ENCODE measurements around the gene MPPED2. TPM values are rescaled to one million over a fixed set of nuclear protein-coding genes. Genes with fewer than 3 reads are reported as not detected.

MPPED2 gene
- total and polyA plus RNA-seq, 4 donors = 0.11 to 5.6 (median 1.1) TPM

DNA sequence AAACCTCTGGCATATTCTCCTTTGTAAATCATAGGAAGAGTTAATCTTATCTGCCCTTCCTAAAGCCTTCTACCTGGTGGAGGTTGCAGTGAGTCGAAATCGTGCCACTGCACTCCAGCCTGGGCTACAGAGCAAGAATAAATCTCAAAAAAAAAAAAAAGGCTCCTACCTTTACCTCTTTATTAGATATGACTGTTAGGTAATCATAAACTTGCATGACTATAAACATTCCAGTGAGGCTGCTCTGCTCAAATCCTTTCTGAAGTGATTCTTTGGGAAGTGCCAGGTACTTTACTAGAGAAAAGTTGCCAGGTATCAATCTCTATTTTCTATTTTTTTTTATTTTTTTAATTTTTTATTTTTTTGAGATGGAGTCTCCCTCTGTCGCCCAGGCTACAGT lies 59.6 kb downstream of the MPPED2 start:
- TF ChIP-seq, protein P1, sequence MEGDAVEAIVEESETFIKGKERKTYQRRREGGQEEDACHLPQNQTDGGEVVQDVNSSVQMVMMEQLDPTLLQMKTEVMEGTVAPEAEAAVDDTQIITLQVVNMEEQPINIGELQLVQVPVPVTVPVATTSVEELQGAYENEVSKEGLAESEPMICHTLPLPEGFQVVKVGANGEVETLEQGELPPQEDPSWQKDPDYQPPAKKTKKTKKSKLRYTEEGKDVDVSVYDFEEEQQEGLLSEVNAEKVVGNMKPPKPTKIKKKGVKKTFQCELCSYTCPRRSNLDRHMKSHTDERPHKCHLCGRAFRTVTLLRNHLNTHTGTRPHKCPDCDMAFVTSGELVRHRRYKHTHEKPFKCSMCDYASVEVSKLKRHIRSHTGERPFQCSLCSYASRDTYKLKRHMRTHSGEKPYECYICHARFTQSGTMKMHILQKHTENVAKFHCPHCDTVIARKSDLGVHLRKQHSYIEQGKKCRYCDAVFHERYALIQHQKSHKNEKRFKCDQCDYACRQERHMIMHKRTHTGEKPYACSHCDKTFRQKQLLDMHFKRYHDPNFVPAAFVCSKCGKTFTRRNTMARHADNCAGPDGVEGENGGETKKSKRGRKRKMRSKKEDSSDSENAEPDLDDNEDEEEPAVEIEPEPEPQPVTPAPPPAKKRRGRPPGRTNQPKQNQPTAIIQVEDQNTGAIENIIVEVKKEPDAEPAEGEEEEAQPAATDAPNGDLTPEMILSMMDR (IDR thresholded peaks at IDR 0.05; ENCODE audit: control extremely low read depth, extremely low read depth) = no peak
- 75 to 85% methylated on average over 3 of the region's 3 CpGs for WGBS, 2 donors
- H3K9ac ChIP-seq (ENCODE audit: insufficient read depth in 1 of 2, low read length in 2 of 2) = no peak overlapping the region
- no peaks in the 10 kb centered on the region for H3K27me3 ChIP-seq (ENCODE audit: control insufficient read depth in 3 of 3, insufficient read depth in 3 of 3, low read length in 2 of 3)
- H3K36me3 ChIP-seq (ENCODE audit: control insufficient read depth in 4 of 4, insufficient read depth in 4 of 4, low read length in 4 of 4) = no peaks in the 10 kb centered on the region
- DNase-seq (no peak), ATAC-seq (ENCODE audit: insufficient read depth, low FRiP score) (no peak)
- no peak overlapping the region for H3K27ac ChIP-seq (ENCODE audit: low read depth in 1 of 2, low read length in 1 of 2)
- H3K4me3 ChIP-seq = no peak overlapping the region
- no peaks in the 10 kb centered on the region for H3K9me3 ChIP-seq (ENCODE audit: control insufficient read depth in 4 of 4, insufficient read depth in 3 of 4, low read length in 3 of 4)
- H3K4me1 ChIP-seq (ENCODE audit: control insufficient read depth in 5 of 5, insufficient read depth in 5 of 5, low read length in 5 of 5) = no peaks in the 10 kb centered on the region

DNA sequence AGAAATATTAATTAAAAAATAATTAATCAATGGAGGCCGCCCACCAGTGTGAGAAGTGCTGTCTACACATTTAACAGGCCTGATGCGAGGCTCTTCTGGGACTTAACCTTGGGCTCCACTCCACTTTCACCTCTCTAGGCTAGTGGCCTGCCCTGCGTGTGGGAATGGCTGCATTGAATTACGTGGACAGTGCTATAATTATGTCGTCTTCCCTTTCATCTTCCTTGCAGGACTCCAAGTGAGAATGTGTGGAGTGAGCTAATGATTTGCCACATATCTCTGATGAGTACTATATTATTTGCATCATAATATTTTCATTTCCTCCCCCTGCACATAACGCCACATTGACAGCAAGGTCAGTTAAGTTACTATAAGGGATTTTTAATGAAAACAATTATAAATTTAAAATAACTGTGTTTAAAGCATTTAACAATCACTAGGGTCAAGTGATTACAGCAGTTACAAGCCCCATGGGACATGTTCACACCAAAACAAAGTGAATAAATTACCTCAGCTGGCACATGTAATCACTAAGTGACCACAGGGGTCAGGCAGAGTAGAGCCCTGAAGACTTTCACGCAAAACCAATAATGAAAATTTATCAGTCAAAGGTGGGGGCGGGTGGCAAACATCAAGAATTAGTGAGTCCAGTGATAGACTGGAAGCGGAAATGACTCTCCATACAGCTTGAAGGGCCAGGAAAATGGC lies 63.5 kb downstream of the MPPED2 start:
- H3K9me3 ChIP-seq (ENCODE audit: control insufficient read depth in 4 of 4, insufficient read depth in 3 of 4, low read length in 3 of 4) = no peaks in the 10 kb centered on the region
- no peak for ATAC-seq (ENCODE audit: insufficient read depth, low FRiP score)
- no peaks in the 10 kb centered on the region for H3K36me3 ChIP-seq (ENCODE audit: control insufficient read depth in 4 of 4, insufficient read depth in 4 of 4, low read length in 4 of 4)
- no peak for DNase-seq
- H3K9ac ChIP-seq (ENCODE audit: insufficient read depth in 1 of 2, low read length in 2 of 2) = no peak overlapping the region
- 93 to 95% methylated on average over 9 of the region's 9 CpGs for WGBS, 2 donors
- no peak overlapping the region for H3K4me3 ChIP-seq
- TF ChIP-seq, protein P1 (IDR thresholded peaks at IDR 0.05; ENCODE audit: control extremely low read depth, extremely low read depth) = no peak
- no peaks in the 10 kb centered on the region for H3K27me3 ChIP-seq (ENCODE audit: control insufficient read depth in 3 of 3, insufficient read depth in 3 of 3, low read length in 2 of 3)
- no peak overlapping the region for H3K27ac ChIP-seq (ENCODE audit: low read depth in 1 of 2, low read length in 1 of 2)
- no peaks in the 10 kb centered on the region for H3K4me1 ChIP-seq (ENCODE audit: control insufficient read depth in 5 of 5, insufficient read depth in 5 of 5, low read length in 5 of 5)

DNA sequence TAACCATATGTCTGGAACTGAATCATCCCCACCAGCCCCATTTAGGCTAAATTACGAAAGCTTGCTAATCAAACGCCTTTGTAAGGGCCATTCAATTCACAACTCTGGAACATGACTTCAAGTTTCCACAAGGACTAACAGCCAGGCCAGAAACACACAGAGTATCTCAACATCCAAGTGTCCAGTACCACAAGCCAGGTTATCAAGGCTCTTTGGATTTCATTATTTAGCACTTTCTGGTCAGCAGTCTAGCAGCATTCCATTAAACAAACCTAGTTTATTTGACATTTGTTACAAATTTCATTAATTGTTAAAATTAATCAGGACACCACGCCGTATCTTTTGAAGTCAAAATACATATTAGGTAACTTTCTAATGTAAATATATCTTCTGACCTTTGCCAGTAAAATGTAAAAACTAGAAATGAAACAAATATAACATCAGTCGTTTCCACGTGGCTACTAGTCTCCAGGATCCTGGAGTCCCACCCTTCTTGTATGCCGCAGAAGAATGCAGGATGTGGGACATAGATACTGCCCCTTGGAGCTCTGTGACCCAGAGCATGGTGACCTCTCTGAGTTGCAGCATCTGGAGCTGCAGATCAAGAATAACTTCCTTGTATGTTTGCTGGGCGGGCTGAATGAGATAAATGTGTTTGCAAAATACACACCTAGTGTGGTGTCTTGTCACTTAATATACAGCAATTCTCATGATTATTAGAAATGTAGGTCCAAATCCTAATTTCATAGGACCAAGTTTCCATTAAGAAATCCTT lies 64.7 kb downstream of the MPPED2 start:
- H3K27me3 ChIP-seq (ENCODE audit: control insufficient read depth in 3 of 3, insufficient read depth in 3 of 3, low read length in 2 of 3) = no peaks in the 10 kb centered on the region
- no peak overlapping the region for H3K4me3 ChIP-seq
- H3K4me1 ChIP-seq (ENCODE audit: control insufficient read depth in 5 of 5, insufficient read depth in 5 of 5, low read length in 5 of 5) = no peaks in the 10 kb centered on the region
- no peak overlapping the region for H3K27ac ChIP-seq (ENCODE audit: low read depth in 1 of 2, low read length in 1 of 2)
- no peaks in the 10 kb centered on the region for H3K36me3 ChIP-seq (ENCODE audit: control insufficient read depth in 4 of 4, insufficient read depth in 4 of 4, low read length in 4 of 4)
- no peak overlapping the region for H3K9ac ChIP-seq (ENCODE audit: insufficient read depth in 1 of 2, low read length in 2 of 2)
- DNase-seq (no peak), ATAC-seq (ENCODE audit: insufficient read depth, low FRiP score) (no peak)
- no peaks in the 10 kb centered on the region for H3K9me3 ChIP-seq (ENCODE audit: control insufficient read depth in 4 of 4, insufficient read depth in 3 of 4, low read length in 3 of 4)
- TF ChIP-seq, protein P1 (IDR thresholded peaks at IDR 0.05; ENCODE audit: control extremely low read depth, extremely low read depth) = no peak
- 79 to 81% methylated on average over 8 of the region's 8 CpGs for WGBS, 2 donors

All from lung (tissue), 12 donors.